ENCODE data around the gene TNPO2. TPM values are rescaled to one million over a fixed set of nuclear protein-coding genes. Genes with fewer than 3 reads are reported as not detected.

TNPO2 gene
- total RNA-seq, 1 experiment from 2014 or later: 105 TPM

DNA sequence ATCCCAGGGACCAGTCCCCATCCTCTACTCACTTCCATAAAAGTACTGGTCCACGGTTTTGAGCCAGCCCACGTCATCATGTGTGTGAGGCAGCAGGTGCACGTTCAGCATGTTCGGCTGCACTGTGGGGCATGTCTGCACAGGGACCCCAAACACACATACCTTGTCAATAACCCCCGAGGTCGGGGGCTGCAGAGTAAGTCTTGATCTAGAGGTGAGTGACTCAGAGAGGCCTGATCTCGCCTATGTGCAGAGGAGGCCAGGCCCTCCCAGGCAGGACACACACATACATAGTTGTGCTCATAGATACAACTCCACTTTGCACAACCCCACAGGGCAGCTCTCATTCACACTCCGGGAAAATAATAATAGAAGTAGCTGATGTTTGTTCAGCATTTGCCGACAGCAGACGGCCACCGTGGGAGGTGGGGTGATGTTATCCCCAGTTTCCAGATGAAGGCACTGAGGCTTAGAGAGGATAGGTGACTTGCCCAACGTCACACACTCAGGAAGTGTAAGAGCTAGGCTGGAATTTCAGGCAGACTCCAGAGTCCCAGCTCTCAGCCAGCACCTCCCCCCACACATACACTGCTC is 58.0 kb downstream of the TNPO2 start:
- Mint-ChIP-seq H3K27ac (peak overlapping the region; percentile 69), H3K36me3 (peaks cover 8% of the 10 kb centered on the region; the same call in 1 of the 2 replicates), H3K9me3 (no peaks in the 10 kb centered on the region), H3K4me1 (peaks cover 31% of the 10 kb centered on the region), H3K27me3 (ENCODE audit: low read depth) (no peaks in the 10 kb centered on the region), H3K4me3 (peak overlapping the region; percentile 98)
- ChIA-PET POLR2A (interaction anchor here (1.0 kb wide), 2 partner anchors 18 to 248 kb away, joined by 3 read pairs; no protein-coding TSS in a partner anchor), CTCF (interaction anchor here (0.7 to 2.9 kb wide), 8 partner anchors 8 to 575 kb away, joined by 3 to 18 read pairs (median 5); no protein-coding TSS in a partner anchor)
- no peak for TF ChIP-seq NFYB (CRISPR knock-in tag; conservative IDR thresholded peaks at IDR 0.05; ENCODE audit: low read depth)
- no peak for TF ChIP-seq ZNF263 (CRISPR knock-in tag; IDR thresholded peaks at IDR 0.05; ENCODE audit: low read depth)
- no peak for TF ChIP-seq AFF4 (CRISPR knock-in tag; IDR thresholded peaks at IDR 0.05; ENCODE audit: borderline replicate concordance)
- no peak for TF ChIP-seq ZNF512 (CRISPR knock-in tag; IDR thresholded peaks at IDR 0.05; ENCODE audit: borderline replicate concordance)
- no peak for TF ChIP-seq ZNF423 (CRISPR knock-in tag; IDR thresholded peaks at IDR 0.05)
- TF ChIP-seq ATF6 (CRISPR knock-in tag; IDR thresholded peaks at IDR 0.05): no peak
- TF ChIP-seq HMGA2 (CRISPR knock-in tag; IDR thresholded peaks at IDR 0.05): no peak
- no peak for TF ChIP-seq RELA (CRISPR knock-in tag; IDR thresholded peaks at IDR 0.05; ENCODE audit: borderline replicate concordance)
- TF ChIP-seq, protein P1, sequence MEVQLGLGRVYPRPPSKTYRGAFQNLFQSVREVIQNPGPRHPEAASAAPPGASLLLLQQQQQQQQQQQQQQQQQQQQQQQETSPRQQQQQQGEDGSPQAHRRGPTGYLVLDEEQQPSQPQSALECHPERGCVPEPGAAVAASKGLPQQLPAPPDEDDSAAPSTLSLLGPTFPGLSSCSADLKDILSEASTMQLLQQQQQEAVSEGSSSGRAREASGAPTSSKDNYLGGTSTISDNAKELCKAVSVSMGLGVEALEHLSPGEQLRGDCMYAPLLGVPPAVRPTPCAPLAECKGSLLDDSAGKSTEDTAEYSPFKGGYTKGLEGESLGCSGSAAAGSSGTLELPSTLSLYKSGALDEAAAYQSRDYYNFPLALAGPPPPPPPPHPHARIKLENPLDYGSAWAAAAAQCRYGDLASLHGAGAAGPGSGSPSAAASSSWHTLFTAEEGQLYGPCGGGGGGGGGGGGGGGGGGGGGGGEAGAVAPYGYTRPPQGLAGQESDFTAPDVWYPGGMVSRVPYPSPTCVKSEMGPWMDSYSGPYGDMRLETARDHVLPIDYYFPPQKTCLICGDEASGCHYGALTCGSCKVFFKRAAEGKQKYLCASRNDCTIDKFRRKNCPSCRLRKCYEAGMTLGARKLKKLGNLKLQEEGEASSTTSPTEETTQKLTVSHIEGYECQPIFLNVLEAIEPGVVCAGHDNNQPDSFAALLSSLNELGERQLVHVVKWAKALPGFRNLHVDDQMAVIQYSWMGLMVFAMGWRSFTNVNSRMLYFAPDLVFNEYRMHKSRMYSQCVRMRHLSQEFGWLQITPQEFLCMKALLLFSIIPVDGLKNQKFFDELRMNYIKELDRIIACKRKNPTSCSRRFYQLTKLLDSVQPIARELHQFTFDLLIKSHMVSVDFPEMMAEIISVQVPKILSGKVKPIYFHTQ (CRISPR knock-in tag; IDR thresholded peaks at IDR 0.05): no peak
- no peak for TF ChIP-seq FOXP4 (CRISPR knock-in tag; IDR thresholded peaks at IDR 0.05)
- no peak for TF ChIP-seq NR3C1 (CRISPR knock-in tag; conservative IDR thresholded peaks at IDR 0.05; ENCODE audit: low read depth)
- no peak for TF ChIP-seq SOX15 (CRISPR knock-in tag; IDR thresholded peaks at IDR 0.05)
- no peak for TF ChIP-seq ZNF416 (CRISPR knock-in tag; IDR thresholded peaks at IDR 0.05)
- ATAC-seq (no peak), DNase-seq (ENCODE audit: low spot score) (no peak)

All from WTC11 (cell line).